Measurements from ENCODE around the gene FSTL1.

GRCh38 chr3:120348065-120348990 lies 102.5 kb downstream of the FSTL1 start:
- TF ChIP-seq YY1 (IDR thresholded peaks at IDR 0.05; ENCODE audit: low read depth, low read length) (no peak), CTCF (IDR thresholded peaks at IDR 0.05; ENCODE audit: control extremely low read depth in 1 of 3, insufficient read depth in 1 of 3, low read depth in 1 of 3, low read length in 3 of 3) (no peak), POLR2A (IDR thresholded peaks at IDR 0.05; ENCODE audit: control extremely low read depth in 1 of 2, low read depth in 2 of 2, low read length in 2 of 2) (no peak), ZNF274 (IDR thresholded peaks at IDR 0.05; ENCODE audit: borderline replicate concordance, extremely low read depth, low read length) (no peak), CHD1 (IDR thresholded peaks at IDR 0.05; ENCODE audit: low read depth, low read length) (no peak), KDM5A (IDR thresholded peaks at IDR 0.05; ENCODE audit: low read length) (no peak), CBX5 (IDR thresholded peaks at IDR 0.05; ENCODE audit: low read depth, low read length) (no peak), E2F6 (IDR thresholded peaks at IDR 0.05) (no peak), SIX5 (IDR thresholded peaks at IDR 0.05; ENCODE audit: low read depth, low read length) (no peak), FOSL1 (IDR thresholded peaks at IDR 0.05; ENCODE audit: insufficient read depth, low read depth, low read length) (no peak)
